Muscle layer of colon (tissue), 2 donors: Measurements from ENCODE around the gene ZC3H12D.
"Not testable (repeated sequence)": the region's sequence is repeated elsewhere in the genome, so short reads cannot be mapped to it uniquely, and the experiment has no call there.

Experiments
- H3K27ac ChIP-seq: one replicate; pipeline ENCODE4 v1.7.0; 2013; ENCODE audit warnings: low read depth, mild to moderate bottlenecking, low read length, moderate library complexity
- H3K27me3 ChIP-seq, 2 donors: one replicate each; pipeline ENCODE4 v1.7.0; 2013; ENCODE audit warnings: low read length in 2 of 2, mild to moderate bottlenecking in 2 of 2; ENCODE audit not compliant: insufficient read depth in 2 of 2, control insufficient read depth in 1 of 2
- H3K36me3 ChIP-seq: one replicate; pipeline ENCODE4 v1.7.0; 2013; ENCODE audit warnings: mild to moderate bottlenecking, low read length; ENCODE audit not compliant: insufficient read depth
- H3K4me1 ChIP-seq: one replicate; pipeline ENCODE4 v1.7.0; 2013; ENCODE audit warnings: mild to moderate bottlenecking, low read length; ENCODE audit not compliant: insufficient read depth
- H3K4me3 ChIP-seq, 2 donors: one replicate each; pipeline ENCODE4 v1.7.0; 2013; ENCODE audit warnings: low read length in 2 of 2, low read depth in 1 of 2, mild to moderate bottlenecking in 1 of 2, moderate library complexity in 1 of 2
- H3K9ac ChIP-seq: one replicate; pipeline ENCODE4 v1.7.0; 2013; ENCODE audit warnings: low read length
- H3K9me3 ChIP-seq: one replicate; pipeline ENCODE4 v1.7.0; 2013; ENCODE audit warnings: mild to moderate bottlenecking, low read length
- donor health status: abdominal sarcoma.
- donor health status: Adenocarcinoma of cecum.

The ZC3H12D gene

GRCh38 chr6:149499066-149499465, 14.3 kb upstream of the ZC3H12D start:
- Histone ChIP-seq H3K9me3 (no peaks in the 10 kb centered on the region), H3K9ac (no peak overlapping the region), H3K27me3 (no peaks in the 10 kb centered on the region), H3K27ac (no peak overlapping the region), H3K4me1 (no peaks in the 10 kb centered on the region), H3K4me3 (no peak overlapping the region), H3K36me3 (no peaks in the 10 kb centered on the region)

DNA sequence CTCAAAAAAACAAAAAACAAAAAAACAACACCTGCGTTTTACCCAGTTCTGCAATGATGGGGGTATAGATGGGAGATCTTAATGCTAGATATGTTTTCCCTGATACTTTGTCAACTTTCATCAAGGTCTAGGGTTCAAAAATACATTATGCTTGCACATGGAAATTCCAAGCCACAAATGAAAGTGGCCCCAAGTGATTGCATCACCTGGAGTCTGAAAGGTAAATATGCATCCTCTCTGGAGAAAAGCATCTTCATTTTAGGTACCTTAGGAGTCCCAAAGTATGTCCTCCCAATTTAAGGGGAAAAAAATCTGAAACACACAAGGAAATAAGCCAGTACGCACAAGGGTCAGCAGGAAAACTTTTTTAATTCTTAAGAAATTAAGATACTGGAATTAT, 12.6 kb upstream of the ZC3H12D start:
- Histone ChIP-seq H3K27ac (no peak overlapping the region), H3K36me3 (no peaks in the 10 kb centered on the region), H3K4me1 (no peaks in the 10 kb centered on the region), H3K9me3 (no peaks in the 10 kb centered on the region), H3K4me3 (no peak overlapping the region), H3K9ac (no peak overlapping the region), H3K27me3 (no peaks in the 10 kb centered on the region)

DNA sequence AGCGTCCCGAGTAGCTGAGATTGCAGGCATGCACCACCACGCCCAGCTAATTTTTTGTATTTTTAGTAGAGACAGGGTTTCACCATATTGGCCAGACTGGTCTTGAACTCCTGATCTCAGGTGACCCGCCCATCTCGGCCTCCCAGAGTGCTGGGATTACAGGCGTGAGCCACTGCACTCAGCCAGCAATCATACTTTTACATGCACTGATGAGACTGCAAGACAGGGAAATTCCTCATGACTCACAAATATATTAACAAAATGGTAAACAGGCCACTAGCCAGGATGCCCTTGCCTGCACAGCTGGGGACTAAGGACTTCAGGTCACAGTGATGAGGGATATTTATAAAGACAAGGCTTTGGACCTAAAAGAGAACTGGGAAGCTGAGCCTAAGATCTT, 11.8 kb upstream of the ZC3H12D start:
- H3K27me3 ChIP-seq, H3K27ac ChIP-seq, H3K36me3 ChIP-seq, H3K4me3 ChIP-seq, H3K9me3 ChIP-seq, H3K4me1 ChIP-seq, H3K9ac ChIP-seq: not testable (repeated sequence)

GRCh38 chr6:149495349-149496016, 10.7 kb upstream of the ZC3H12D start:
- not testable (repeated sequence) for H3K9ac ChIP-seq, H3K4me3 ChIP-seq, H3K27me3 ChIP-seq, H3K9me3 ChIP-seq, H3K27ac ChIP-seq, H3K36me3 ChIP-seq, H3K4me1 ChIP-seq

DNA sequence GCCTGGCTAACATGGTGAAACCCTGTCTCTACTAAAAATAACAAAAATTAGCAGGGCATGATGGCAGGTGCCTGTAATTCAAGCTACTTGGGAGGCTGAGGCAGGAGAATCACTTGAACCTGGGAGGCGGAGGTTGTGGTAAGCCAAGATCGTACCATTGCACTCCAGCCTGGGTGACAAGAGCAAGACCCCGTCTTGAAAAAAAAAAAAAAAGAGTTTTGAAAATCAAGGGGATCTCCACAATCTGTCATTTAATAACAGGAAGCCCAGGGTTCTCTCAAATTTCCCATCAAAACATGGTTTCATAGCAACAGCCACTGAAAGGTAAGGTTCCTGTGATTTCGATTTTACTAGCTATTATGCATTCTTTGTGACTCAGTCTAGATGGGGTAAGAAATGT, 10.0 kb upstream of the ZC3H12D start:
- H3K9ac ChIP-seq, H3K27me3 ChIP-seq, H3K4me3 ChIP-seq, H3K36me3 ChIP-seq, H3K27ac ChIP-seq, H3K9me3 ChIP-seq, H3K4me1 ChIP-seq: not testable (repeated sequence)

- no peaks in the 10 kb centered on the region for H3K36me3 ChIP-seq
- no peaks in the 10 kb centered on the region for H3K4me1 ChIP-seq
- no peaks in the 10 kb centered on the region for H3K9me3 ChIP-seq
- H3K9ac ChIP-seq: no peak overlapping the region
- H3K4me3 ChIP-seq: no peak overlapping the region
- H3K27ac ChIP-seq: no peak overlapping the region
- no peaks in the 10 kb centered on the region for H3K27me3 ChIP-seq
Measured at GRCh38 chr6:149493761-149494320, 9.0 kb upstream of the ZC3H12D start.

DNA sequence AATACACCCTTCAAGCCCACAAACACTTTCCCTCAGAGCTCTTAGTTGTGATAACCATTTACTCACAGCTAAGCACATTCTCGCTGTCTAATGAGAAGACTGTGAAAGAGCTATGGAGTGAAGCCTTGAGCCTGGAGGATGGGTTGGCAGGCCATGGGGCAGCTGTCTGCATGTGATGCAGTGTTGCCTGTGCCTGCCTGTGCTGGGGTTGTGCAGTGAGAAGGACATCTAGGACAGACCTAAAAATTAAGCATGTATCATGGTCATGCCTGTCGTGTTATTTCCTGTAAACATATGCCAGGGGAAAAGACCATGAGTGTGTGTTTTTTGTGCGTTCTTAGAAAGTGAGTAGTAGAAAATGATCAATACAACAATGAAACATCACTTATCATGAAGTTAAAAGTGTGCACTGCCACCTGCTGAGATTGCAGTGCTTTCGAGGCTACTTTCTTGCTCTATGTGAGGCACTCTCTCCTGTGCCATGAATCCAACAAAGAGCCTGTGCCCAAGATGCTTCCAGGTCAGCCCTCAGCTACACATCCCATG, 8.1 kb upstream of the ZC3H12D start:
- Histone ChIP-seq H3K36me3 (no peaks in the 10 kb centered on the region), H3K27ac (no peak overlapping the region), H3K9ac (no peak overlapping the region), H3K9me3 (no peaks in the 10 kb centered on the region), H3K4me1 (no peaks in the 10 kb centered on the region), H3K4me3 (no peak overlapping the region), H3K27me3 (no peaks in the 10 kb centered on the region)

DNA sequence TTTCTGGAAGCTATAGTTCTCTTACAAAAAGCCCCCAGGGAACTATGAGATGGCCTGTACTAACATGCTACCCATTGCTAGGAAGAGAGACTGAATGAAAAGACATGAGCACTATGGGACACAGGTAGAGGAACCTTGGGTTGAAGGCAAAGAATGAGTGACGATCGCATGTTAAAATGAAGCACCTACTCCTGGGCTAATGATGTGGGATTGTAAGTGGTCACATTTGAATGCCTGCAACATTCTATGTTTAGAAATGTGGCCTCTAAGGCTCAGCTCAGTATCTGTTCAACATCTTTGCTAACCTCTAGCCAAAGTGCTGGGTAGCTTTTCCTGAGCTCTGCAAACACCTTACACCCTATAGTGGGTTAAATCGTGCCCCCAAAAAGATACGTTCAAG, 5.2 kb upstream of the ZC3H12D start:
- H3K27ac ChIP-seq: no peak overlapping the region
- H3K9me3 ChIP-seq: no peaks in the 10 kb centered on the region
- no peaks in the 10 kb centered on the region for H3K36me3 ChIP-seq
- no peaks in the 10 kb centered on the region for H3K27me3 ChIP-seq
- H3K9ac ChIP-seq: no peak overlapping the region
- no peaks in the 10 kb centered on the region for H3K4me1 ChIP-seq
- no peak overlapping the region for H3K4me3 ChIP-seq

DNA sequence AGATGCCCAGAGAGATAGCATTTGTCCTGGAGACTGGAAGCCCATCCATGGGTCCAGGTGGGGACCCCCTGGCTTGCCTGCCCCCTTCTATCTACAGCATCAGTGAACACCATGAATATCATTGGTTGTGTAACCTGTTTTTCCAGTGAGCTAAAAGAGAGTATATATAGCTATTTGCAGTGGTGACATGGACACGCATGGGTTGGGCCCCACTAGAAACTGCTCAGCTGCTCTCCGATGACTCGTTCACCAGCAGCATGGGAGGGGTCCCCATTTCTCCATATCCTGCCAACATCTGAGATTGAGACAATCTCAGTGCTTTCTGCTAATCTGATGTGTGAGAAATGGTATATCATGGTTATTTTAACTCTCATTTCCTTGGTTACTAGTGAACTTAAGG, 4.0 kb upstream of the ZC3H12D start:
- H3K4me1 ChIP-seq: no peaks in the 10 kb centered on the region
- no peaks in the 10 kb centered on the region for H3K27me3 ChIP-seq
- H3K36me3 ChIP-seq: no peaks in the 10 kb centered on the region
- no peak overlapping the region for H3K4me3 ChIP-seq
- no peaks in the 10 kb centered on the region for H3K9me3 ChIP-seq
- no peak overlapping the region for H3K27ac ChIP-seq
- no peak overlapping the region for H3K9ac ChIP-seq

DNA sequence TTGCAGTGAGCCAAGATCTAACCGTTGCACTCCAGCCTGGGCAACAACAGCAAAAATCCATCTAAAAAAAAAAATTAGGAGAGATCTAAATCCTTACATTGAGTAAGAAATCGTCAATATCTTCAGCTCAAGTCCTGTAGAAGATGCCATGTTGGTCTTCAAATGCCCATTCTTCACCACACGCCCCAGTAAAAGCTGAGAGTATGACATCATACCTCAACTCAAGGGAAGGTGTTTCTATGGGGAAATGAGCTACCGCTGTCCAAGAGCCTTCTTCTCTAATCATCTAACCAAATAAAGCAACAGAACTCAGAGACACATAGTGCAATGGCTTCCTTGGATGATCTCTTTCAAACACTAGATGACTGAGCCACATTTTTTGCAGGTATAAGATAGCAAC, 2.5 kb upstream of the ZC3H12D start:
- H3K4me1 ChIP-seq: no peaks in the 10 kb centered on the region
- no peaks in the 10 kb centered on the region for H3K27me3 ChIP-seq
- H3K4me3 ChIP-seq: no peak overlapping the region

DNA sequence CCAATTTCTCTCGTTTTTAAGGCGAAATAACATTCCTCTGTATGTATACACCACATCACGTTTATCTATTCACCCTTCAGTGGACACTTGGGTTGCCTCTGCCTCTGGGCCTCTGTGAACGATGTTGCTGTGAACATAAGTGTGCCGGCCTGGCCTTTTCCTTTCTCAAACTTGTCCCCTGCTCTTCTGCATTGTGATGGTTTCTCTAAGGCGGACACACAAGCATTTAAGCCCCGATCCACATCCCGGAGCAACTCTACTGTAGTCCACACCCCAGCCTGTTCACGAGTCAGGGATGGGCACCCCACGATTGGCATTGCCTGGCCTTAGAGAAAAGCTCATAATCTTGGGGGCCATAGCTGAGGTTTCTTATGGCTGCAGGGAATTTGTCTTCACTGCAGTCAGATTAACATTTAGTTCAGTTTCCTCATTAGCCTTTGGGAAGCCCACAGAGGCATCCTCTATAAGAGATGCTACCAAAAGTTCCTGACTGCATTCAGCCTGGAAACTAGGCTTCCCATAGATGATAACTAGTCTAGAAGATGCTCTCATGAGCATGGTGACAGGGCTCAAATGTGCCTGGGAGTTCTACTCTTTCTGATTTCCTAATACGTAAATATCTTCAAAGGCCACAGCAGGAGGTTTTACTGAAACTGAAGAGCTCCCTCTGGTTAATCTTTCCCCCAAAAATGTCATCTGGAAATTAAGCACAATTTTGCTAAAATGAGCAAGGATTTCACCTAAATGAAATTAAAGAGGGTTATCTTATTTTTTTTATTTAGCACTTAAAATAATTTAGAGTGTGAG, 762 bp downstream of the ZC3H12D start:
- no peak overlapping the region for H3K27ac ChIP-seq
- H3K9ac ChIP-seq: no peak overlapping the region
- no peaks in the 10 kb centered on the region for H3K36me3 ChIP-seq
- no peaks in the 10 kb centered on the region for H3K4me1 ChIP-seq
- no peak overlapping the region for H3K4me3 ChIP-seq
- no peaks in the 10 kb centered on the region for H3K27me3 ChIP-seq
- no peaks in the 10 kb centered on the region for H3K9me3 ChIP-seq

More for the DNA sequence above, 2.5 kb upstream of the ZC3H12D start:
- no peaks in the 10 kb centered on the region for H3K36me3 ChIP-seq
- H3K27ac ChIP-seq: no peak overlapping the region
- H3K9me3 ChIP-seq: no peaks in the 10 kb centered on the region
- H3K9ac ChIP-seq: no peak overlapping the region
